Measurements from ENCODE around the gene PNP. TPM values are rescaled to one million over a fixed set of nuclear protein-coding genes. Genes with fewer than 3 reads are reported as not detected.

Gene PNP
- total and polyA plus RNA-seq, 10 of the 15 experiments (the other 5 are each of a cell fraction or from before 2014, with no cell fraction given): 103 to 215 (median 138) TPM

- Histone ChIP-seq H3K4me1 (ENCODE audit: control insufficient read depth, insufficient read depth, low read length) (0 out of 2 replicates have a peak, but pooled peaks cover 4% of the 10 kb centered on the region), H3K9me3 (replicated peaks; ENCODE audit: control insufficient read depth, insufficient read depth, low read length) (no peaks in the 10 kb centered on the region), H3K9ac (ENCODE audit: control insufficient read depth, insufficient read depth, low read length) (no peak overlapping the region), H4K20me1 (ENCODE audit: control insufficient read depth, insufficient read depth) (no peaks in the 10 kb centered on the region), H3K4me3 (no peak overlapping the region), H3K27ac (ENCODE audit: control insufficient read depth, insufficient read depth) (no peak overlapping the region), H3K79me2 (ENCODE audit: control insufficient read depth, insufficient read depth, low read length) (no peaks in the 10 kb centered on the region), H2AFZ (ENCODE audit: control insufficient read depth, low read depth, low read length) (no peak overlapping the region), H3K4me2 (ENCODE audit: control insufficient read depth, insufficient read depth) (no peak overlapping the region), H3K36me3 (ENCODE audit: control insufficient read depth in 2 of 2, insufficient read depth in 2 of 2, low read length in 1 of 2) (no peaks in the 10 kb centered on the region), H3K27me3 (replicated peaks in 1 of 2; ENCODE audit: control insufficient read depth in 2 of 2, insufficient read depth in 2 of 2, low read length in 1 of 2) (no peaks in the 10 kb centered on the region)
- intact Hi-C loops (cut with micrococcal nuclease; ENCODE audit: unreplicated experiment): no loop called here
- CTCF ChIA-PET: no interaction called here
- POLR2A ChIA-PET: no interaction called here
- no TSS peak for BruUV-seq (replicated peaks)
- in situ Hi-C loops (cut with MboI): no loop called here
- peak; percentile 82 for ATAC-seq
- DNase-seq (ENCODE audit: low read depth, low spot score): no peak
- 37% methylated on average over 8 of the region's 8 CpGs for WGBS (ENCODE audit: insufficient coverage, insufficient replicate concordance, low lambda C conversion rate, missing lambda C conversion rate)
- RAD21 ChIA-PET (ENCODE audit: unreplicated experiment): no interaction called here
- FAIRE-seq: no peak
- SMC1A ChIA-PET (ENCODE audit: uncharacterized antibody, unreplicated experiment): interaction anchor here (0.9 kb wide), 1 partner anchor 19 kb away, joined by 4 read pairs; no protein-coding TSS in a partner anchor
- TF ChIP-seq USF2 (IDR thresholded peaks at IDR 0.05; ENCODE audit: borderline replicate concordance, low read depth, low read length) (no peak), MYC (IDR thresholded peaks at IDR 0.05; ENCODE audit: insufficient read depth, insufficient read length, insufficient replicate concordance, low read length, severe bottlenecking) (no peak), FOS (IDR thresholded peaks at IDR 0.05; ENCODE audit: borderline replicate concordance, extremely low read depth, insufficient read length) (no peak), NFIC (IDR thresholded peaks at IDR 0.05; ENCODE audit: low read depth, low read length) (peak; percentile 43; the same call in 1 of the 2 replicates), MTA2 (IDR thresholded peaks at IDR 0.05; ENCODE audit: low read depth) (no peak), CHD1 (IDR thresholded peaks at IDR 0.05; ENCODE audit: low read depth, low read length) (no peak), RAD51 (IDR thresholded peaks at IDR 0.05) (no peak), GABPA (IDR thresholded peaks at IDR 0.05; ENCODE audit: low read depth) (no peak), PRDM15 (CRISPR knock-in tag; IDR thresholded peaks at IDR 0.05) (no peak), ZBTB4 (CRISPR knock-in tag; IDR thresholded peaks at IDR 0.05) (no peak), NR2F1 (conservative IDR thresholded peaks at IDR 0.05) (no peak), LARP7 (IDR thresholded peaks at IDR 0.05) (no peak), ZSCAN29 (IDR thresholded peaks at IDR 0.05) (no peak), HDAC6 (IDR thresholded peaks at IDR 0.05; ENCODE audit: unreplicated experiment) (no peak), IKZF1 (conservative IDR thresholded peaks at IDR 0.05) (no peak), RUNX3 (IDR thresholded peaks at IDR 0.05; ENCODE audit: low read length) (peak; percentile 65), ASH2L (IDR thresholded peaks at IDR 0.05; ENCODE audit: borderline replicate concordance, low read depth) (no peak), ATF7 (IDR thresholded peaks at IDR 0.05; ENCODE audit: low read depth) (no peak), JUNB (IDR thresholded peaks at IDR 0.05) (peak; percentile 91)
Measured at GRCh38 chr14:20508367-20508766, 39.2 kb downstream of the PNP start.
